NCI-H226 (cell line): ENCODE measurements around the gene LDLRAP1.

Source experiments
- DNase-seq: peaks from one replicate; pipeline ENCODE4 v3.0.0-alpha.2; 2015

The LDLRAP1 gene

DNA sequence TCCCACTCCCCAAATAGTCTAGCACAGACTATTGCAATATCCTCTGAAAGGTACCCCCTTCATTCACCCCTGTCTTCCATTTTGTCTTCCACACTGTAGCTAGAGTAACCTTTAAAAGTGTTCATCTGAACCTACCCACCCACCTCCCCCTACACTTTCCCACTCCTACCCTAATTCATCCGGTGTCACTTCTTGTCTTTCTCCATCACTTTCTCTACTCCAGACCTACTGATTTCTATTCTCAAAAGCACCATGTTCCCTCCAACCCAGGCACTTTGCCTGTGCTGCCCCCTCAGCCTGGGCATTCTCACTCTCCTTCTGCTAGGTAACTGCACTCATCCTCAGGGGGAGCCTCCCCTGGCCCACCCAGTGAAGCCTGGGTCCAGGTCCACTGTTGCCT is 68.4 kb downstream of the LDLRAP1 start:
- no peak for DNase-seq

- DNase-seq, result no peak
Observed at GRCh38 chr1:25612421-25612820, 69.0 kb downstream of the LDLRAP1 start.

GRCh38 chr1:25613091-25613490 is 69.7 kb downstream of the LDLRAP1 start:
- DNase-seq, result no peak

DNA sequence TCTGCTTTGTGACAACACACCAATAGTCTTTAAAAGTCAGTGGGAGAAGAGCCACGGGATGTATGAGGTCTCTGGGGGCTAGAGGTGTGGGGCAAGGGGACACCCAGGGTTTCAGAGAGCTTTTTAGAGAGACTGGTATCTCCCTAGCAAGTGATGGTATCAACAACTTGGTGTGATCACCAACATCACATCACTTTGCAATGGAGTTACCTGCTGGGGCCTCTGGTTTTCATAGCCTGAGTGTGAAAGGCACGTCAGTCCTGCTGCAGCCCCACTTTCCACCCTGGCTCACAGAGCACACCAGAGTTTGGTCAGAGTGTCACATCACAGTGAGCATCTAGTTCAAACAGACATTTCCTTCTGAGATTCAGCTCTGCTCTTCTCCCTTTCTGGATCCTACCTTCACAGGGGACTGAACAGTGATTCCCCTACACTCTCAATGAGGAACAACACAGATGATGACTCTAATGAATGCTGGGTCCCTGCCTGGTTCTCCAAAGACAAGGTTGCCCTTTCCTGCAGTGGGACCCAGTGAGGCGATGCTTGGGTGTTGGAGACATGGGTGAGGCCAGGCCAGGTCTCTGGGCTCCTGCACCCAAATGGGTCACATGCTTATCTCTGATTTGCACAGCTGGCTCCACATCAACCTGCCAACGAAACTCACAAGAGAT is 71.2 kb downstream of the LDLRAP1 start:
- no peak for DNase-seq

- DNase-seq, result no peak
Observed at GRCh38 chr1:25615172-25615541, 71.8 kb downstream of the LDLRAP1 start.

DNA sequence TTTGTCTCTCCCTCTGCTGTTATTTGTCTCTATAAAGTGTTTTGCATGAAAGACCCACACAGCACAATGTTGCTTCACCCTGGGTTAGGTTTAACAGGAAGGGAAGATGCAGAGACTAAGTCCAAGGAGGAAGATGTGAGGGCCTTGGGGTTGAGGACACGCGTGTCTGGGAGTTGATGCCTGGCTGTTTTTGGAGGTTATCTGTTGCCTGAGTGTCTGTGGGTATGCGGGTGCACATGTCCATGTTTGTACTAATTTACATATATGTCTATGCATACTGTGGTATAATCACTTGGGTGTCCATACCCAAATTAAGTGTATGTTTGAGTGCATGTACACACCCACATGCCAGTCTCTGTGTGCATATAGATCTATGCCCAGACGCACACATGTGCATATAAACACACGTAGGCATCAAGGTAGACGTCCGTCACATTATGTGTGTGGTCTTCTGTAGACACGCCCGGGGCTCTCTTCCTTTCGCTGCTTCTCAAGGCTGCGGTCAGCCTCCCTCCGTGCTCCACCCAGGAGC is 72.2 kb downstream of the LDLRAP1 start:
- no peak for DNase-seq

- DNase-seq, result peak; percentile 84
Observed at GRCh38 chr1:25616095-25616986, 72.9 kb downstream of the LDLRAP1 start, which contains the start of gene MAN1C1. Gene MAN1C1 (plus strand): TSS chr1:25616791. CDS start chr1:25617798, 1,007 bp downstream.

- no peak for DNase-seq
Observed at GRCh38 chr1:25616987-25617624, 73.7 kb downstream of the LDLRAP1 start.

GRCh38 chr1:25617625-25618432 is 74.4 kb downstream of the LDLRAP1 start:
- no peak for DNase-seq

GRCh38 chr1:25618433-25618808 is 75.0 kb downstream of the LDLRAP1 start:
- DNase-seq, result no peak
